Esophagus squamous epithelium (tissue), 5 donors: ENCODE data around the gene CGNL1. TPM values are rescaled to one million over a fixed set of nuclear protein-coding genes. Genes with fewer than 3 reads are reported as not detected.

Experiments
- DNase-seq: peaks from one replicate; lab custom pipeline; 2025; lab: John Stamatoyannopoulos, UW
- H3K27ac ChIP-seq, 4 donors: fragments of 200-600 bp; sonication (generic); one replicate each; pipeline ENCODE4 v1.5.1; 2016 to 2019; ENCODE audit warnings: mild to moderate bottlenecking in 1 of 4
- H3K27me3 ChIP-seq, 4 donors: fragments of 200-600 bp; sonication (generic); 1 replicate in 3 of 4; 2 replicates in 1 of 4; pipeline versions ENCODE4 v1.5.1 to v1.6.0; 2017 to 2021; ENCODE audit warnings: antibody characterized with exemption in 1 of 4
- H3K36me3 ChIP-seq, 3 donors: fragments of 200-600 bp; sonication (generic); one replicate each; pipeline ENCODE4 v1.5.1; 2016 to 2019
- H3K4me1 ChIP-seq, 3 donors: fragments of 200-600 bp; sonication (generic); one replicate each; pipeline ENCODE4 v1.5.1; 2017 to 2019
- H3K4me3 ChIP-seq, 4 donors: fragments of 200-600 bp; sonication (generic); 1 replicate in 3 of 4; 2 replicates in 1 of 4; pipeline ENCODE4 v1.5.1; 2016 to 2019; ENCODE audit warnings: mild to moderate bottlenecking in 2 of 4, moderate library complexity in 1 of 4
- H3K9me3 ChIP-seq, 3 donors: fragments of 200-600 bp; sonication (generic); one replicate each; pipeline ENCODE4 v1.5.1; 2016 to 2019
- POLR2A ChIP-seq, 4 donors: fragments of 450-650 bp; IDR thresholded peaks; one replicate each; pipeline ENCODE4 v1.6.1; 2017; ENCODE audit warnings: antibody characterized with exemption in 4 of 4, mild to moderate bottlenecking in 4 of 4, moderate library complexity in 3 of 4
- WGBS, 2 donors: methylation state at CpG; one replicate each; pipeline ENCODE4 v1.1.5; 2018; 5-methylcytosine and 5-hydroxymethylcytosine counted together
- intact Hi-C: fragments of 100-400 bp; cut with DNase I; formaldehyde crosslinking; loops from one replicate; pipeline ENCODE4 v1.15.0; 2022
- total RNA-seq, 4 donors: library from RNA; depleted of rRNA; stranded (reverse); fragments of >200 nt; gene quantifications; one replicate each; pipeline ENCODE4 v1.1.0, GENCODE V29; 2016
- TF ChIP-seq, protein P1 (sequence below), 6 experiments: fragments of 450-650 bp in 4 of 6; fragments of 200-600 bp in 2 of 6; sonication (generic) in 2 of 6; IDR thresholded peaks; one replicate each; pipeline ENCODE4 v1.5.1; 2016 to 2019; ENCODE audit warnings: antibody characterized with exemption in 6 of 6, mild to moderate bottlenecking in 4 of 6, moderate library complexity in 4 of 6
- donor health status: DM: yes; HTN: yes; CAD: no.

Gene CGNL1
- total RNA-seq, 4 donors from 2014 or later, result 3.8 to 14.7 (median 8.8) TPM

DNA sequence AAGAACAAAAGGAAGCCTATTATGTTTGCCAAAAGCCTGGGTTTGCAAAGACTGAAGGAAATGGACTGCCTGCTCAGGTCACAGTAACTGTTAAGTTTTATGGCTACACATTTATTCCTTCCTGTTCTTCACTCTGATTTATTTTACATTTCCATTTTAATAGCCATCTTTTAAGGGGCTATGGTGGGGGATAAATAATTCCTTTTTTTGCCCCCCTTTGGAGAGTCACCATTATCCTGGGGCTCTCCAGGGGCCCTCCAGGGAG is 161.9 kb downstream of the CGNL1 start:
- peaks cover 0 to 11% (median 0%) of the 10 kb centered on the region in 3 donors for H3K4me1 ChIP-seq
- H3K4me3 ChIP-seq, result no peak overlapping the region
- intact Hi-C loops, result no loop called here
- no peaks in the 10 kb centered on the region for H3K27me3 ChIP-seq
- H3K36me3 ChIP-seq, result no peaks in the 10 kb centered on the region
- no peak overlapping the region for H3K27ac ChIP-seq
- H3K9me3 ChIP-seq, result no peaks in the 10 kb centered on the region
- DNase-seq, result no peak
- TF ChIP-seq, protein P1, sequence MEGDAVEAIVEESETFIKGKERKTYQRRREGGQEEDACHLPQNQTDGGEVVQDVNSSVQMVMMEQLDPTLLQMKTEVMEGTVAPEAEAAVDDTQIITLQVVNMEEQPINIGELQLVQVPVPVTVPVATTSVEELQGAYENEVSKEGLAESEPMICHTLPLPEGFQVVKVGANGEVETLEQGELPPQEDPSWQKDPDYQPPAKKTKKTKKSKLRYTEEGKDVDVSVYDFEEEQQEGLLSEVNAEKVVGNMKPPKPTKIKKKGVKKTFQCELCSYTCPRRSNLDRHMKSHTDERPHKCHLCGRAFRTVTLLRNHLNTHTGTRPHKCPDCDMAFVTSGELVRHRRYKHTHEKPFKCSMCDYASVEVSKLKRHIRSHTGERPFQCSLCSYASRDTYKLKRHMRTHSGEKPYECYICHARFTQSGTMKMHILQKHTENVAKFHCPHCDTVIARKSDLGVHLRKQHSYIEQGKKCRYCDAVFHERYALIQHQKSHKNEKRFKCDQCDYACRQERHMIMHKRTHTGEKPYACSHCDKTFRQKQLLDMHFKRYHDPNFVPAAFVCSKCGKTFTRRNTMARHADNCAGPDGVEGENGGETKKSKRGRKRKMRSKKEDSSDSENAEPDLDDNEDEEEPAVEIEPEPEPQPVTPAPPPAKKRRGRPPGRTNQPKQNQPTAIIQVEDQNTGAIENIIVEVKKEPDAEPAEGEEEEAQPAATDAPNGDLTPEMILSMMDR (IDR thresholded peaks at IDR 0.05), result no peak
- TF ChIP-seq POLR2A (IDR thresholded peaks at IDR 0.05), result no peak

DNA sequence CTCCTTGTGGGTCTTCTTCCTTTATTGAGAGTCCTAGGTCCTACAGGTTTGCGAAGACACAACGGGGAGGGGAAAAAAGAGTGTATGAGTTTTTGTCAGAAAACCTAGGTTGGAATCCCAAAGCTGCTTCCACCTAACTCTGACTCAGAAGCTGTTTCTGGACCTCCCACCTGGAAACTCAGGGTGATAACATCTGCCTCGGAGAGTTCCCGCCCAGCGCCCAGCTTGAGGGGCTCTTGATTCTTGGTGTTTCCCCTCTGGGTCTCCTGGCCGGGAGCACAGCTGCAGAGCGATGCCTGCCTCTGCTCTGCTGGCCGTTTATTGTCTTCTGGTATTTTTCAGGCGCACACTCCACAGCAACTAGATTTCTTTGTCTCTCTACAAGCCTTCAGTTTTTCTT is 162.5 kb downstream of the CGNL1 start:
- no peak overlapping the region for H3K27ac ChIP-seq
- H3K9me3 ChIP-seq, result no peaks in the 10 kb centered on the region
- TF ChIP-seq POLR2A (IDR thresholded peaks at IDR 0.05), result no peak
- TF ChIP-seq, protein P1 (IDR thresholded peaks at IDR 0.05), result no peak
- intact Hi-C loops, result no loop called here
- no peaks in the 10 kb centered on the region for H3K36me3 ChIP-seq
- no peaks in the 10 kb centered on the region for H3K27me3 ChIP-seq
- H3K4me3 ChIP-seq, result no peak overlapping the region
- no peak for DNase-seq
- 76 to 84% methylated on average over 8 to 9 of the region's 9 CpGs for WGBS, 2 donors
- peaks cover 0 to 10% (median 0%) of the 10 kb centered on the region in 3 donors for H3K4me1 ChIP-seq

DNA sequence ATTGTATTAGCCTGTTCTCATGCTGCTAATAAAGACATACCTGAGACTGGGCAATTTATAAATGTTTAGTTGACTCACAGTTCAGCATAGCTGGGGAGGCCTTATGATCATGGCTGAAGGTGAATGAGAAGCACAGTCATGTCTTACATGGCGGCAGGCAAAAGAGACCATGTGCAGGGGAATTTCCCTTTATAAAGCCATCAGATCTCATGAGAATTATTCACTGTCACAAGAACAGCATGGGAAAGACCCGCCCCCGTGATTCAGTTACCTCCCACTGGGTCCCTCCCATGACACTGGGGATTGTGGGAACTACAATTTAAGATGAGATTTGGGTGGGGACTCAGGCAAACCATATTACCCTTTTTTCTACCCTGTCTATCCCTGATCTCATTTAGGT is 163.9 kb downstream of the CGNL1 start:
- no peaks in the 10 kb centered on the region for H3K4me1 ChIP-seq
- peaks cover 0 to 4% (median 0%) of the 10 kb centered on the region in 3 donors for H3K36me3 ChIP-seq
- no peaks in the 10 kb centered on the region for H3K27me3 ChIP-seq
- TF ChIP-seq, protein P1 (IDR thresholded peaks at IDR 0.05), result no peak
- no peak for TF ChIP-seq POLR2A (IDR thresholded peaks at IDR 0.05)
- no peaks in the 10 kb centered on the region for H3K9me3 ChIP-seq
- DNase-seq, result no peak
- H3K4me3 ChIP-seq, result no peak overlapping the region
- H3K27ac ChIP-seq, result no peak overlapping the region
- intact Hi-C loops, result no loop called here
- WGBS, 2 donors, result 66 to 86% methylated on average over 3 of the region's 3 CpGs

DNA sequence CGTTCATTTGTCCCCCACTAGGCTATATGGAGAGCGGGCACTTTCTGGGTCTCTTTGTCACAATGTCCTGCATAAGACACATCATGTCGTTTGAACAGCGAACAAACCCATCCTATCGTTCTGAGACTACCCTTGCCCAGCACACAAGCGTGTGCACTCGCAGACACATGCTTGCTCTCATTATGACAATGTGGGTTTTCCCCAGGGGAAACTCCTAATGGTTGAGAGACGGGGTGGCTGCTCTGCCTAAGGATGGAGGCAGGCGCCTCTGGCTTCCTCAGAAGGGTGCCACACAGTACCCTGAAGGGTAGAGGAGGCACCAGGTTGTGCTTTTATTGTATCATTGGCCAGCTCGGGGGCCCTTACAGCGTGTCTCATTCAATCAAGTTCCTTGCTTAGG is 164.4 kb downstream of the CGNL1 start:
- intact Hi-C loops, result no loop called here
- Histone ChIP-seq H3K27ac (no peak overlapping the region), H3K9me3 (no peaks in the 10 kb centered on the region), H3K27me3 (no peaks in the 10 kb centered on the region), H3K4me1 (no peaks in the 10 kb centered on the region), H3K36me3 (peaks cover 0 to 9% (median 0%) of the 10 kb centered on the region in 3 donors), H3K4me3 (no peak overlapping the region)
- TF ChIP-seq POLR2A (IDR thresholded peaks at IDR 0.05), result no peak
- TF ChIP-seq, protein P1 (IDR thresholded peaks at IDR 0.05), result no peak
- 64 to 78% methylated on average over 4 to 9 of the region's 11 CpGs for WGBS, 2 donors
- DNase-seq, result no peak

DNA sequence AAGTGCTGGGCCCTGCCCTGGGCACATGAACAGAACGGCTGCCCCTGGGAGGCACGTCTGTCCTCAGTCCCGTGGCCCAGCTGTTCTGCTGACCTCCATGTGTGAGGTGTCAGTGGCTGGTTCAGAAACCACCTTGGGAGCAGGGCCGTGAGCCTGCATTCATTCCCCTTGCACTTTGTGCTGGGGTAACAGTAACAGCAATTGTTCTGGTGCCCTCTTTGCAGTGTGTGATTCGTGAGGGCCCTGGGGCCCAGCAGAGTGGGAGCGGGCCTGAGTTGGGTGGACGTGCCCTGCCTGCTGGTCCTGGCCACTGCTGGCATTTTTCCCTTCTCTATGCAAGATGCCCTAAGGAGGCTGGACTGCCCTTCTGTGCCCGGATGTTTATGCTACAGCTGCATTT is 165.0 kb downstream of the CGNL1 start:
- H3K36me3 ChIP-seq, result peaks cover 0 to 9% (median 0%) of the 10 kb centered on the region in 3 donors
- intact Hi-C loops, result no loop called here
- DNase-seq, result no peak
- no peaks in the 10 kb centered on the region for H3K4me1 ChIP-seq
- no peaks in the 10 kb centered on the region for H3K9me3 ChIP-seq
- TF ChIP-seq, protein P1 (IDR thresholded peaks at IDR 0.05), result no peak
- no peak for TF ChIP-seq POLR2A (IDR thresholded peaks at IDR 0.05)
- WGBS, 2 donors, result 80 to 89% methylated on average over 5 of the region's 8 CpGs
- H3K27me3 ChIP-seq, result no peaks in the 10 kb centered on the region
- H3K27ac ChIP-seq, result no peak overlapping the region
- no peak overlapping the region for H3K4me3 ChIP-seq
